GM23338 (cell line): Measurements from ENCODE around the gene TBC1D14. TPM values are rescaled to one million over a fixed set of nuclear protein-coding genes. Genes with fewer than 3 reads are reported as not detected.

Experiments used
- ATAC-seq: fragments of 200-7000 bp; cut with Tn5 transposase; 3 replicates; pipeline ENCODE4 v1.9.1; 2020
- DNase-seq: peaks from one replicate; pipeline ENCODE4 v3.0.0-alpha.2; 2015; ENCODE audit warnings: low spot score
- H2AFZ ChIP-seq: fragments of 200-600 bp; sonication (generic); 2 replicates; pipeline ENCODE4 v1.8.0; 2016; ENCODE audit warnings: antibody characterized with exemption, mild to moderate bottlenecking, moderate library complexity
- H3F3A ChIP-seq: fragments of 200-600 bp; sonication (generic); replicated peaks from 2 replicates; pipeline ENCODE4 v1.8.0; 2017; ENCODE audit warnings: antibody characterized with exemption, mixed run types, low read depth
- H3K27ac ChIP-seq: fragments of 200-600 bp; sonication (generic); 2 replicates; pipeline ENCODE4 v1.6.1; 2016; ENCODE audit warnings: low read depth
- H3K27me3 ChIP-seq: fragments of 200-600 bp; sonication (generic); 2 replicates; pipeline ENCODE4 v1.8.0; 2016; ENCODE audit warnings: mild to moderate bottlenecking, mixed run types, moderate library complexity; ENCODE audit not compliant: insufficient read depth
- H3K36me3 ChIP-seq: fragments of 200-600 bp; sonication (generic); 2 replicates; pipeline ENCODE4 v1.8.0; 2016; ENCODE audit warnings: mild to moderate bottlenecking; ENCODE audit not compliant: insufficient read depth
- H3K4me1 ChIP-seq: fragments of 200-600 bp; sonication (generic); 2 replicates; pipeline ENCODE4 v1.8.0; 2016; ENCODE audit warnings: mild to moderate bottlenecking, moderate library complexity; ENCODE audit not compliant: insufficient read depth
- H3K4me2 ChIP-seq: fragments of 200-600 bp; sonication (generic); 2 replicates; pipeline ENCODE4 v1.7.1; 2017; ENCODE audit warnings: mixed run types
- H3K4me3 ChIP-seq: fragments of 200-600 bp; sonication (generic); 2 replicates; pipeline ENCODE4 v1.6.1; 2016; ENCODE audit warnings: mixed run types
- H3K79me2 ChIP-seq: fragments of 200-600 bp; sonication (generic); replicated peaks from 2 replicates; pipeline ENCODE4 v1.8.0; 2017; ENCODE audit warnings: mild to moderate bottlenecking; ENCODE audit not compliant: insufficient read depth
- H3K9me2 ChIP-seq: fragments of 200-600 bp; sonication (generic); 2 replicates; pipeline ENCODE4 v1.8.0; 2017; ENCODE audit not compliant: insufficient read depth
- H4K20me1 ChIP-seq: fragments of 200-600 bp; sonication (generic); replicated peaks from 2 replicates; pipeline ENCODE4 v1.8.0; 2017; ENCODE audit warnings: mild to moderate bottlenecking; ENCODE audit not compliant: insufficient read depth
- H3K27ac Mint-ChIP-seq: 2 replicates; pipeline ENCODE4 v1.8.0; 2020; ENCODE audit warnings: inconsistent platforms, mild to moderate bottlenecking, moderate library complexity, mixed read lengths
- H3K27me3 Mint-ChIP-seq: 3 replicates; pipeline ENCODE4 v1.8.0; 2022; ENCODE audit warnings: low read depth, mild to moderate bottlenecking, moderate library complexity, mixed read lengths, inconsistent platforms; ENCODE audit not compliant: insufficient read depth, poor library complexity
- H3K36me3 Mint-ChIP-seq: 3 replicates; pipeline ENCODE4 v1.8.0; 2021; ENCODE audit warnings: low read depth, mild to moderate bottlenecking, inconsistent platforms, moderate library complexity, mixed read lengths
- H3K4me1 Mint-ChIP-seq: 3 replicates; pipeline ENCODE4 v1.8.0; 2020; ENCODE audit warnings: mild to moderate bottlenecking, inconsistent platforms, mixed read lengths
- H3K4me3 Mint-ChIP-seq: 3 replicates; pipeline ENCODE4 v1.8.0; 2021; ENCODE audit warnings: moderate library complexity, mild to moderate bottlenecking, inconsistent platforms, mixed read lengths
- H3K9me3 Mint-ChIP-seq: 3 replicates; pipeline ENCODE4 v1.8.0; 2020; ENCODE audit warnings: moderate library complexity, mild to moderate bottlenecking, inconsistent platforms, mixed read lengths
- CREB1 ChIP-seq: fragments of 250-450 bp; sonication (Bioruptor Pico); IDR thresholded peaks from 2 replicates; pipeline ENCODE4 v1.5.0; 2020; ENCODE audit warnings: low read depth, mild to moderate bottlenecking, moderate library complexity
- ETS1 ChIP-seq: IDR thresholded peaks from 2 replicates; pipeline ENCODE4 v1.6.1; 2016; ENCODE audit warnings: antibody characterized with exemption
- EZH2 ChIP-seq: fragments of 200-600 bp; sonication (generic); IDR thresholded peaks from one replicate; pipeline ENCODE4 v1.8.0; 2017; ENCODE audit warnings: antibody characterized with exemption, mild to moderate bottlenecking, low read depth; ENCODE audit not compliant: unreplicated experiment
- EZH2phosphoT487 ChIP-seq: fragments of 200-600 bp; sonication (generic); IDR thresholded peaks from one replicate; pipeline ENCODE4 v1.8.1; 2018; ENCODE audit warnings: antibody characterized with exemption; ENCODE audit not compliant: unreplicated experiment
- JUNB ChIP-seq: IDR thresholded peaks from one replicate; pipeline ENCODE4 v1.6.1; 2016; ENCODE audit warnings: antibody characterized with exemption; ENCODE audit not compliant: unreplicated experiment
- NANOG ChIP-seq: IDR thresholded peaks from 2 replicates; pipeline ENCODE4 v1.6.1; 2016; ENCODE audit warnings: antibody characterized with exemption, borderline replicate concordance
- POLR2AphosphoS5 ChIP-seq: IDR thresholded peaks from 2 replicates; pipeline ENCODE4 v1.6.1; 2016; ENCODE audit warnings: antibody characterized with exemption, low read depth
- STAT1 ChIP-seq: IDR thresholded peaks from one replicate; pipeline ENCODE4 v1.6.1; 2016; ENCODE audit warnings: antibody characterized with exemption; ENCODE audit not compliant: unreplicated experiment
- ZNF331 ChIP-seq: fragments of 250-450 bp; sonication (Bioruptor Pico); IDR thresholded peaks from 2 replicates; pipeline ENCODE4 v1.5.0; 2020; ENCODE audit warnings: low read depth, mild to moderate bottlenecking, moderate library complexity
- ZNF462 ChIP-seq: fragments of 250-450 bp; sonication (Bioruptor Pico); IDR thresholded peaks from 2 replicates; pipeline ENCODE4 v1.5.0; 2020; ENCODE audit warnings: mild to moderate bottlenecking, moderate library complexity
- polyA plus RNA-seq: library from polyadenylated mRNA; unstranded; fragments of >200 nt; fragmentation: Nextera tagmentation; extraction: Ambion mirVana; gene quantifications from 2 replicates; pipeline ENCODE4 v1.2.1, GENCODE V29; 2016
- total RNA-seq: library from RNA; depleted of rRNA; stranded (reverse); fragments of >200 nt; shearing (Covaris generic); gene quantifications from 2 replicates; pipeline ENCODE4 v1.2.3, GENCODE V29; 2014
- TF ChIP-seq, protein P1 (sequence below), 2 experiments: fragments of 200-600 bp in 1 of 2; sonication (generic) in 1 of 2; conservative IDR thresholded peaks; 2 replicates each; pipeline versions ENCODE4 v1.5.1 to v1.6.1; 2016 to 2017; ENCODE audit warnings: antibody characterized with exemption in 2 of 2, low read depth in 2 of 2, mild to moderate bottlenecking in 2 of 2, moderate library complexity in 1 of 2

Gene TBC1D14
- total and polyA plus RNA-seq, 2 experiments from 2014 or later, result 18.2 to 59.7 TPM

- TF ChIP-seq ETS1 (no peak), EZH2 (no peak), JUNB (no peak)
These were observed 117.7 kb downstream of the TBC1D14 start (continued) for GRCh38 chr4:7027284-7027683.

DNA sequence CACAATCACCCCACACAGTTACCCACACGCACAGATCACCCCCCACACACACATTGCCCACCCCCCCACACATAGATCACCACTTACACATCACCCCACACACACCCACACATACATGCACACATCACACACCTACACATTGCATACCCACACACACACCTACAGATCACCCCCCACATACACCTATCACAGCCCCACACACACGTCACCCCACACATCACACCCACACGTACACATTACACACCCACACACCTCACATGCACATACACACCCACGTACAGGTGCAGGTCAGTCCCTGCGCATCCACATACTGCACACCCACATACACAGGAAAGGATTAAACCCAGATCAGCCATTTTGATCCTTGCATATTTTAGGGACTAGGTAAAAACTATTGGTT, 118.3 kb downstream of the TBC1D14 start:
- Histone ChIP-seq H3K9me2 (no peaks in the 10 kb centered on the region), H3F3A (no peaks in the 10 kb centered on the region), H3K36me3 (peaks cover 6% of the 10 kb centered on the region), H3K27ac (no peak overlapping the region), H3K27me3 (no peaks in the 10 kb centered on the region), H3K4me1 (no peaks in the 10 kb centered on the region; the same call in 1 of the 2 replicates), H3K4me3 (no peak overlapping the region), H3K4me2 (no peak overlapping the region), H3K79me2 (no peaks in the 10 kb centered on the region), H2AFZ (no peak overlapping the region), H4K20me1 (peaks cover 7% of the 10 kb centered on the region)
- Mint-ChIP-seq H3K4me3 (no peak overlapping the region), H3K36me3 (peaks cover 65% of the 10 kb centered on the region), H3K27me3 (peaks cover 9% of the 10 kb centered on the region), H3K27ac (no peak overlapping the region), H3K4me1 (peaks cover 17% of the 10 kb centered on the region), H3K9me3 (no peaks in the 10 kb centered on the region)
- TF ChIP-seq POLR2AphosphoS5 (no peak), ZNF331 (CRISPR knock-in tag) (no peak), CREB1 (CRISPR knock-in tag) (no peak)
- DNase-seq, result no peak
- ATAC-seq, result no peak

DNA sequence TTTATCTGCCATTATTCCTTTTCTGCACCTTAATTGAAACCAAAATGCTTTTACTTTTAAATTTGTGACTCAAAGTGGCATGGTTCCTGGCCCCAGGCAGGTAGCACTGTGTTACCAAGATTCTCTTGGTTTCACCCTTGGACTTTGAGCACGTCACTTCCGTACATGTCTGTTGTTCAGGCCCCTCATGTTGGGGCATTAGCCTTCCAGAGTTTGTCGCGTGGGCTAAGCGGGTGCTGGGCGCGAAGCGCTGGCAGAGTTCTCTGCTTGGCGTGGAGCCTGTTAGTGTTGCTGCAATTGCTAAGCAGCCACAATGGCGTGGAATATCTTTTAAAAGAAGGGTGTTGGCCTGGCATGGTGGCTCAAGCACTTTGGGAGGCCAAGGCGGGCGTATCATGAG, 119.6 kb downstream of the TBC1D14 start:
- peaks cover 16% of the 10 kb centered on the region for H3K4me1 Mint-ChIP-seq
- H3K27ac Mint-ChIP-seq, result no peak overlapping the region
- no peak for ATAC-seq
- peaks cover 9% of the 10 kb centered on the region for H4K20me1 ChIP-seq
- no peaks in the 10 kb centered on the region; the same call in 1 of the 2 replicates for H3K4me1 ChIP-seq
- H3K4me3 ChIP-seq, result no peak overlapping the region
- H3K27me3 ChIP-seq, result no peaks in the 10 kb centered on the region
- peaks cover 59% of the 10 kb centered on the region for H3K36me3 Mint-ChIP-seq
- no peak overlapping the region for H3K27ac ChIP-seq
- H3K9me3 Mint-ChIP-seq, result no peaks in the 10 kb centered on the region
- peaks cover 6% of the 10 kb centered on the region for H3K36me3 ChIP-seq
- no peak overlapping the region for H2AFZ ChIP-seq
- H3F3A ChIP-seq, result no peaks in the 10 kb centered on the region
- no peak for DNase-seq
- H3K9me2 ChIP-seq, result no peaks in the 10 kb centered on the region
- H3K4me2 ChIP-seq, result no peak overlapping the region
- peaks cover 10% of the 10 kb centered on the region for H3K27me3 Mint-ChIP-seq
- no peak overlapping the region for H3K4me3 Mint-ChIP-seq
- no peaks in the 10 kb centered on the region for H3K79me2 ChIP-seq
- TF ChIP-seq EZH2phosphoT487 (no peak), STAT1 (no peak), ZNF462 (no peak), NANOG (no peak), EZH2 (no peak), CREB1 (CRISPR knock-in tag) (no peak), ETS1 (no peak)
- TF ChIP-seq, protein P1, sequence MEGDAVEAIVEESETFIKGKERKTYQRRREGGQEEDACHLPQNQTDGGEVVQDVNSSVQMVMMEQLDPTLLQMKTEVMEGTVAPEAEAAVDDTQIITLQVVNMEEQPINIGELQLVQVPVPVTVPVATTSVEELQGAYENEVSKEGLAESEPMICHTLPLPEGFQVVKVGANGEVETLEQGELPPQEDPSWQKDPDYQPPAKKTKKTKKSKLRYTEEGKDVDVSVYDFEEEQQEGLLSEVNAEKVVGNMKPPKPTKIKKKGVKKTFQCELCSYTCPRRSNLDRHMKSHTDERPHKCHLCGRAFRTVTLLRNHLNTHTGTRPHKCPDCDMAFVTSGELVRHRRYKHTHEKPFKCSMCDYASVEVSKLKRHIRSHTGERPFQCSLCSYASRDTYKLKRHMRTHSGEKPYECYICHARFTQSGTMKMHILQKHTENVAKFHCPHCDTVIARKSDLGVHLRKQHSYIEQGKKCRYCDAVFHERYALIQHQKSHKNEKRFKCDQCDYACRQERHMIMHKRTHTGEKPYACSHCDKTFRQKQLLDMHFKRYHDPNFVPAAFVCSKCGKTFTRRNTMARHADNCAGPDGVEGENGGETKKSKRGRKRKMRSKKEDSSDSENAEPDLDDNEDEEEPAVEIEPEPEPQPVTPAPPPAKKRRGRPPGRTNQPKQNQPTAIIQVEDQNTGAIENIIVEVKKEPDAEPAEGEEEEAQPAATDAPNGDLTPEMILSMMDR (conservative IDR thresholded peaks at IDR 0.05; ENCODE audit: low read depth in 2 of 2), result no peak
